Measurements from ENCODE around the gene COL4A1. TPM values are rescaled to one million over a fixed set of nuclear protein-coding genes. Genes with fewer than 3 reads are reported as not detected.

Gene COL4A1
- polyA plus RNA-seq, 1 donor (not counting 4 experiments of a cell fraction or from before 2014, with no cell fraction given) = 22.3 TPM

- Histone ChIP-seq H3K36me3 (ENCODE audit: control insufficient read depth in 2 of 2, extremely low read depth in 1 of 2, insufficient read depth in 2 of 2, low read length in 2 of 2) (no peaks in the 10 kb centered on the region), H3K4me3 (ENCODE audit: control insufficient read depth in 2 of 3, extremely low read depth in 1 of 3, insufficient read depth in 2 of 3, low read depth in 1 of 3, low read length in 3 of 3) (no peak overlapping the region), H4K20me1 (ENCODE audit: control insufficient read depth, extremely low read depth, insufficient read depth, low read length) (no peaks in the 10 kb centered on the region), H3K27me3 (ENCODE audit: control insufficient read depth, extremely low read depth, insufficient read depth, low read length) (no peaks in the 10 kb centered on the region), H3K4me2 (ENCODE audit: control insufficient read depth, extremely low read depth, insufficient read depth, low read depth, low read length) (peak overlapping the region; percentile 72), H3K9me3 (ENCODE audit: control insufficient read depth, low read depth, low read length) (no peaks in the 10 kb centered on the region), H2AFZ (ENCODE audit: control insufficient read depth, low read length) (no peak overlapping the region), H3K79me2 (ENCODE audit: control insufficient read depth, insufficient read depth, low read length) (peaks cover 32% of the 10 kb centered on the region), H3K9ac (ENCODE audit: control insufficient read depth, extremely low read depth, insufficient read depth, low read length) (no peak overlapping the region), H3K9me1 (ENCODE audit: control insufficient read depth, extremely low read depth, insufficient read depth, low read length) (no peaks in the 10 kb centered on the region), H3K4me1 (ENCODE audit: control insufficient read depth, extremely low read depth, insufficient read depth, low read length) (peaks cover 41% of the 10 kb centered on the region), H3K27ac (ENCODE audit: control insufficient read depth, insufficient read depth, low read length) (no peak overlapping the region)
- no peak for TF ChIP-seq EZH2 (IDR thresholded peaks at IDR 0.05; ENCODE audit: low read length)
- no peak for TF ChIP-seq CTCF (optimal IDR thresholded peaks at IDR 0.05 in 1 of 3, IDR thresholded peaks at IDR 0.05 in 1 of 3, conservative IDR thresholded peaks at IDR 0.05 in 1 of 3; ENCODE audit: extremely low read depth in 1 of 3, insufficient read depth in 2 of 3, low read length in 3 of 3)
- FAIRE-seq = no peak
- dilution Hi-C loops (cut with MboI; ENCODE audit: extremely low pct_ligation_motif_present, low sequenced_read_pairs) = no loop called here
- DNase-seq (ENCODE audit: low read depth, low spot score) = no peak
Observed at GRCh38 chr13:110265341-110265681, 41.6 kb downstream of the COL4A1 start.

GRCh38 chr13:110264685-110265275 is 42.2 kb downstream of the COL4A1 start:
- H4K20me1 ChIP-seq (ENCODE audit: control insufficient read depth, extremely low read depth, insufficient read depth, low read length) = no peaks in the 10 kb centered on the region
- dilution Hi-C loops (cut with MboI; ENCODE audit: extremely low pct_ligation_motif_present, low sequenced_read_pairs) = no loop called here
- H3K79me2 ChIP-seq (ENCODE audit: control insufficient read depth, insufficient read depth, low read length) = peaks cover 32% of the 10 kb centered on the region
- no peak overlapping the region for H3K27ac ChIP-seq (ENCODE audit: control insufficient read depth, insufficient read depth, low read length)
- no peak overlapping the region for H3K9ac ChIP-seq (ENCODE audit: control insufficient read depth, extremely low read depth, insufficient read depth, low read length)
- no peak overlapping the region for H3K4me2 ChIP-seq (ENCODE audit: control insufficient read depth, extremely low read depth, insufficient read depth, low read depth, low read length)
- H3K4me3 ChIP-seq (ENCODE audit: control insufficient read depth in 2 of 3, extremely low read depth in 1 of 3, insufficient read depth in 2 of 3, low read depth in 1 of 3, low read length in 3 of 3) = no peak overlapping the region
- DNase-seq (ENCODE audit: low read depth, low spot score) = no peak
- no peak overlapping the region for H2AFZ ChIP-seq (ENCODE audit: control insufficient read depth, low read length)
- H3K36me3 ChIP-seq (ENCODE audit: control insufficient read depth in 2 of 2, extremely low read depth in 1 of 2, insufficient read depth in 2 of 2, low read length in 2 of 2) = no peaks in the 10 kb centered on the region
- H3K27me3 ChIP-seq (ENCODE audit: control insufficient read depth, extremely low read depth, insufficient read depth, low read length) = no peaks in the 10 kb centered on the region
- FAIRE-seq = peak; percentile 32
- H3K9me1 ChIP-seq (ENCODE audit: control insufficient read depth, extremely low read depth, insufficient read depth, low read length) = no peaks in the 10 kb centered on the region
- TF ChIP-seq EZH2 (IDR thresholded peaks at IDR 0.05; ENCODE audit: low read length) (no peak), CTCF (optimal IDR thresholded peaks at IDR 0.05 in 1 of 3, IDR thresholded peaks at IDR 0.05 in 1 of 3, conservative IDR thresholded peaks at IDR 0.05 in 1 of 3; ENCODE audit: extremely low read depth in 1 of 3, insufficient read depth in 2 of 3, low read length in 3 of 3) (no peak)
- no peaks in the 10 kb centered on the region for H3K9me3 ChIP-seq (ENCODE audit: control insufficient read depth, low read depth, low read length)
- peaks cover 43% of the 10 kb centered on the region for H3K4me1 ChIP-seq (ENCODE audit: control insufficient read depth, extremely low read depth, insufficient read depth, low read length)

All from keratinocyte (primary cell).